ENCODE data around the gene DACT2. TPM values are rescaled to one million over a fixed set of nuclear protein-coding genes. Genes with fewer than 3 reads are reported as not detected.
"Not testable (repeated sequence)": the region's sequence is repeated elsewhere in the genome, so short reads cannot be mapped to it uniquely, and the experiment has no call there.

DACT2 gene
- total RNA-seq, 1 donor from 2014 or later: 1.8 TPM

- intact Hi-C loops (cut with micrococcal nuclease): no loop called here
- no peaks in the 10 kb centered on the region for H3K36me3 Mint-ChIP-seq (ENCODE audit: low read depth)
- no peak overlapping the region for H3K4me3 Mint-ChIP-seq
- H3K9me3 Mint-ChIP-seq: no peaks in the 10 kb centered on the region
- H3K4me1 Mint-ChIP-seq: no peaks in the 10 kb centered on the region
- H3K27me3 Mint-ChIP-seq: peaks cover 10% of the 10 kb centered on the region
- no peak overlapping the region for H3K27ac Mint-ChIP-seq
- no peak for DNase-seq
Observed at GRCh38 chr6:168272415-168273325, 46.9 kb downstream of the DACT2 start.

DNA sequence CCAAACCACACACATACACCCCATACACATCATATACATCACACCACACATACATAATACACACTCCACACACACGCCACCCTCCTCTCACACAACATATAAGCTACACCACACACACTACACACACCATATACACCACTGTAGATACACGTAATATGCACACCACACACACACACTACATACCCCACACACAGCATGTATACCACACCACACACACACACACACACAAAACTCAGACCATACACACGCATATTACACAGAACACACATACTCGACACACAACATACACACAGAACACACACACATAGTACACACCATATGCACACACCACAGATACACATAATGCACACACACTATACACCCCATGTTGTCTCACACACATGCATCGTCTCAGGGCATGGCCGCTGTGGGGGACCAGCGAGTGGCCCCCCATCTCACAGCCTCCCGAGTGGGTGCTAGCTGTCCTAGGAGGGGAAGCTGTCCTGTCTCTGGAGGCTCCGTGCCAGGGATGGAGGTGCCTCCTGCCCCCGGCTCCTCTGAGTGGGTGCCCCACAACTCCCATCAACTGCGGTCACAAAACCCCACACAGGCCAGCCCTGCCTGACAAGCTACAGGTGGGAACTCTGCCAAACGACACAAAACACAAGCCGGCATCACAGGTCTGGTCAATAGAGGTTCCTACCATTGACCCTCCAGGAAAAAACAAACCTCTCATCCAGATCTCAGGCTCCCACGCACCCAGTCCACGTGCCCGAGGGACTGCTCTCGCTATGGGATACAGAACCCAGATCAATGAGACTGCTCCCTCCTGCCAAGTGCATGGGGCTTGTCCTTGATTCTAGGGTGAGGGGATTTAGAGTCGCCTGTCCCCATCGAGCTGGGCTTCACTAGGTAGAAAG, 49.1 kb downstream of the DACT2 start:
- intact Hi-C loops (cut with micrococcal nuclease): no loop called here
- no peaks in the 10 kb centered on the region for H3K9me3 Mint-ChIP-seq
- no peak for DNase-seq
- H3K4me3 Mint-ChIP-seq: no peak overlapping the region
- no peaks in the 10 kb centered on the region for H3K4me1 Mint-ChIP-seq
- no peak overlapping the region for H3K27ac Mint-ChIP-seq
- H3K27me3 Mint-ChIP-seq: peaks cover 10% of the 10 kb centered on the region
- H3K36me3 Mint-ChIP-seq (ENCODE audit: low read depth): no peaks in the 10 kb centered on the region

DNA sequence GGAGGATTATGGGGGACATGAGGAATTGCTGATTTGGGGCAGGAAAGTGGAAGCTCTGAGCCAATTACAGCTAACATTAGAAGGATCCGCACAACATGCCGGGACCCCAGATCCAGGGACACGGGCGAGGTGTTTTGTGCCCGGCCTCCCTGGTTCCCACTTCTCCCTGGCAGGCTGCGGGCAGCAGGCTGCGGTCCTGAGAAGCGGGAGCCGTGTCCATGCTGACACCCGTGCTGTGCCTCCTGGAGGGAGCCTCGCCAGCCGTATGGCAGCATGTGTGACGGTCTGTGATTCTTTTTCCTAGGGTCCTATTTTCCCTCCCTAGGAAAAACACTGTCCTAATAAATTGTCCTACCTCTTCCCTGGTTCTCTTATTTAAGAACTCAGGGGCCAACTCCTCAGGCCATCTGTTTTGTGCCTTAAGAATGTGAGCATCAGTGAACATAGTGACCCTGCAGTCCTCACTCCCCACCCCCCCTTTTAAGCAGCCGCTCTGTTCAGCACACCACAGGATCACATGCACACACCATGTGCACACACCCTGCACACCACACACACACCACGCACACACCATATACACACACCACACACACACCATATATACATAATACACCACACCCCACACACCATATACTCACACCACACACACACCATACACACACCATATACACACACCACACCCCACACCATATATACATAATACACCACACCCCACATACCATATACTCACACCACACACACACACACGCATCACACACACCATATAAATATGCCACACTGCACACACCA, 49.9 kb downstream of the DACT2 start:
- H3K36me3 Mint-ChIP-seq (ENCODE audit: low read depth): no peaks in the 10 kb centered on the region
- no peak for DNase-seq
- H3K27me3 Mint-ChIP-seq: peaks cover 10% of the 10 kb centered on the region
- H3K9me3 Mint-ChIP-seq: no peaks in the 10 kb centered on the region
- H3K27ac Mint-ChIP-seq: no peak overlapping the region
- H3K4me1 Mint-ChIP-seq: no peaks in the 10 kb centered on the region
- H3K4me3 Mint-ChIP-seq: no peak overlapping the region
- intact Hi-C loops (cut with micrococcal nuclease): no loop called here

DNA sequence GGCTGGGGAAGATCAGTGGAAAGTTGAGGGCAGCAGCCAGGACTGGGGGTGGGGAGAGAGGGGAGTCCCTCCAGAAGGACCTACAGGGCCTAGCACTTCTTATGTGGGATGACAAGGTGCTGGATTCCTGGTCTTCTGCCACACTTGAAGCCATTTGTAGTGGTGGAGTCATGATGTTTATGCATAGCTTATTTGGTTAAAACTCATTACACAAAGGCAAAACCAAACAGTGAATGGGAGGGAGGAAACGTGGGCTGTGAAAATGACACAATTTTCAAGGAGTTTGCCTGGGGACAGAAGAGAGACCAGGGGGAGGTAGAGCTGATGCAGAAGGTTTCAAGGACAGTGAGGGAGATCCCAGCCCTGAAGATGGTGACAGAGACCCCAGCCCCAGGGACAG, 50.8 kb downstream of the DACT2 start:
- Mint-ChIP-seq H3K4me1 (no peaks in the 10 kb centered on the region), H3K9me3 (no peaks in the 10 kb centered on the region), H3K36me3 (ENCODE audit: low read depth) (no peaks in the 10 kb centered on the region), H3K27me3 (peaks cover 10% of the 10 kb centered on the region), H3K27ac (peak overlapping the region; percentile 31), H3K4me3 (no peak overlapping the region)
- no peak for DNase-seq
- intact Hi-C loops (cut with micrococcal nuclease): no loop called here

DNA sequence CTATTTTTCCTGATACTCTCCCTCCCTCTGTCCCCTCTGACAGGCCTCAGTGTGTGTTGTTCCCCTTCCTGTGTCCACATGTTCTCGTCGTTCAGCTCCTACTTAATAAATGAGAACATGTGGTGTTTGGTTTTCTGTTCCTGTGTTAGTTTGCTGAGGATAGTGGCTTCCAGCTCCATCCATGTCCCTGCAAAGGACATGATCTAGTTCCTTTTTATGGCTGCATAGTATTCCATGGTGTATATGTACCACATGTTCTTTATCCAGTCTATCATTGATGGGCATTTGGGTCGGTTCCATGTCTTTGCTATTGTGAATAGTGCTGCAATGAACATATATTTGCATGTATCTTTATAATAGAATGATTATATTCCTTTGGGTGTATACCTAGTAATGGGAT, 51.8 kb downstream of the DACT2 start:
- H3K4me3 Mint-ChIP-seq; H3K36me3 Mint-ChIP-seq (ENCODE audit: low read depth); H3K9me3 Mint-ChIP-seq; intact Hi-C loops (cut with micrococcal nuclease); H3K4me1 Mint-ChIP-seq; DNase-seq; H3K27me3 Mint-ChIP-seq; H3K27ac Mint-ChIP-seq: not testable (repeated sequence)

DNA sequence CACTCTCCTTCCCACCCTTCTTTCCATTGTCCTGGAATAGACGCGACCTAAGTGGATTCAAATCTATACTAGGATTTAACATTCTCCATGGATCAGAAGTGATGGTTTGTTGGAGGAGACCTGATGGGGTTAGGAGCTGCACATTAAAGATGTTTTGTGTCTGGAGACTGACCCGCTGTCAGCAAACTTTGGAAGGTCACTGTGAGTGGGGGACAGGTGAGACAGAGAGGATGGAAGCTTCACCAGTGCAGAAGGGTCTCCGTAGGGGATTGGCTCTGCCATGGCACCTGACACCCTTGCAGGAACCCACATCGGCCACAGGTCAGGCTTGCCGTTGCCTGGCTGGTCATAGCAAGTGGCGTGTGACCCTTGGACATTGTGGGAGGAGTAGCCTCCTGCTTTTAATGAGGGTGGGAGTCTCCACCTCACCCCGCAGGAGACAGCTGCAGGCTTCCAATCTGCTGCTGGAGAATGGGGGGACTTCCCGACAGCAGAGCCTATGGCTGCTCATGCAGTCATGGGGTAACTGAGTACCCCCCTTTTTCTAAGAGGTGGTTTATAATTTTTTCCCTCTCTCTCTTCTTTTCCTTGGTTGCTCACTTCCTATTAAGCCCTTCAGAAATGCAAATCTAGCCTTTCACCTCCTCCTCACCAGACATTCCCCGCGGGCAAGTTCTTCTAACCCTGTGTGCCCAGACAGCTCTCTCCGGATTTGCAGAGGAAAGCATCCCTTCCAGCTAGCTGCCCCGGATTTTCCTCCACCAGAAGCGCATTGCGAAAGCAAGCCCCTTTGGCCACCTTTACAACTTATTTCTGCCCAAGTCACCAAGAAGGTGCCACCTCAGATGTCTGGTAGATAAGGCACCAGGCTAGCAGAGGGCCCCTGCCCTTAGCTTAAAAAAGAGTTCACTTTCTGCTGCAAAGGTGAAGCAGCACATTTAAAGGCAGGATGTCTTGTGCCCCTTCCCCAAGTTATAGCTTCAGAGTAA, 53.5 kb downstream of the DACT2 start:
- Mint-ChIP-seq H3K4me3 (no peak overlapping the region), H3K9me3 (no peaks in the 10 kb centered on the region), H3K4me1 (no peaks in the 10 kb centered on the region), H3K27ac (no peak overlapping the region), H3K27me3 (no peaks in the 10 kb centered on the region), H3K36me3 (ENCODE audit: low read depth) (no peaks in the 10 kb centered on the region)
- intact Hi-C loops (cut with micrococcal nuclease): no loop called here
- no peak for DNase-seq

GRCh38 chr6:168265394-168265793, 54.2 kb downstream of the DACT2 start:
- no peaks in the 10 kb centered on the region for H3K36me3 Mint-ChIP-seq (ENCODE audit: low read depth)
- intact Hi-C loops (cut with micrococcal nuclease): no loop called here
- no peaks in the 10 kb centered on the region for H3K4me1 Mint-ChIP-seq
- no peak for DNase-seq
- H3K9me3 Mint-ChIP-seq: no peaks in the 10 kb centered on the region
- H3K27me3 Mint-ChIP-seq: no peaks in the 10 kb centered on the region
- H3K27ac Mint-ChIP-seq: no peak overlapping the region
- H3K4me3 Mint-ChIP-seq: no peak overlapping the region

DNA sequence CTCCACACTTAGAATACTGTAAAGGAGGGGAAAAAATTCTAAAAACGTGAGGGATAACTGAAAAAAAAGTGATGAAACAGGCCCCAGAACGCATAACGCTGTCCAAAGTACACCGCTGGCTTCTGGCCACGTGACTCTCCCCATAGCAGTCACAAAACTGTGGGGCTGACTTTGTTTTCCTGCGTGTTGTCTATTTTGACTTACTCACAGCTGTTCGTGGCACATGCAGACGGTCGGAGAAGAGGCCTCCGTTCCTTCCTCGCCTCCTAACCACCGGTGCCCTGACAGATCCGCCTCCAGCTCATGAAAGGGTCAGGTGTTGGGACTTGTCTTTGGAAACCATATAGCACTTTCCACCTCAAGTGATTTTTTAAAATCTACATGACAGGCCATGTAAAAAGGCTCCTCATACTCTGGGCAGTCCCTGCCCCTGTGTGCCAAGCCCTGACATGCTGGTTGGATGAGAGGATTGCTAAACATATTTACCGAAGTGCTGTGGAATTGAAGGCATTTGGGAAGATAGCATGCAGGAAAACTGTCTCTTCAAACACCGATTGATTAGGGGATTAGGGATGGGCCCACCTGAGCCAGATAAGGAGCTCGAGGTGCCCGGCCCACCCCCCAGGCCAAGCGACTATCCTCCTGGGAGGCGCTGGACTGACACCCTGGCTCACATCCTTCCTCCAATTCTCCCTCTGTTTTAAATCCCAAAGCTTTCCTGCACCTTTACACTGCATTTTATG, 54.8 kb downstream of the DACT2 start:
- H3K4me1 Mint-ChIP-seq: no peaks in the 10 kb centered on the region
- no peak overlapping the region for H3K4me3 Mint-ChIP-seq
- no peak for DNase-seq
- intact Hi-C loops (cut with micrococcal nuclease): no loop called here
- H3K27ac Mint-ChIP-seq: no peak overlapping the region
- no peaks in the 10 kb centered on the region for H3K27me3 Mint-ChIP-seq
- no peaks in the 10 kb centered on the region for H3K9me3 Mint-ChIP-seq
- no peaks in the 10 kb centered on the region for H3K36me3 Mint-ChIP-seq (ENCODE audit: low read depth)

DNA sequence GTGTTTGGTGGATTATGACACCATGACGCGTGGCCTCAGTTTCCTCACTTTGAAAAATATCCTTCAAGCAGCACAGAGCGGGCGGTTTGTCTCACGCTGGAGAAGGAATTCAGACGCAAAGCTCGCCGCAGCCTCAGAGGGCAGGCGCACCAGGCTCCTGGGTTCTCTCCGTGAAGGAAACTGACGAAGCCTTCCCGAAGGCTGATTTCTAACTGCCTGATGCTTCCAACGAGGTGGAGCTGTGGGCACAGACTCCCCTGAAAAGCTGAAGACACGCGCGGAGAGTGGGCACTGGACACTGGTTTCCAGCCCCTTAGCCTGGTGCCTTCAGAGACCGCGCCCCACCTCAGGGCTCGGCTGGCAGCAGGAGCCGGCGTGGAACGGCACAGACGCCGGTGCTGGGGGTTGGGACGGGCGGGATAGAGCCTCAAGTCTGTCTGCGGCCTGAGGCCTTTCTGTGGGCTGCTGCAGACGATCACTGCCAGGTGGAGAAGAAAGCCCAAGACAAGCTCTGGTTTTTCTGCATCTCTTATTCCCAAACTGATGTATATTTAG, 56.1 kb downstream of the DACT2 start:
- intact Hi-C loops (cut with micrococcal nuclease): no loop called here

DNA sequence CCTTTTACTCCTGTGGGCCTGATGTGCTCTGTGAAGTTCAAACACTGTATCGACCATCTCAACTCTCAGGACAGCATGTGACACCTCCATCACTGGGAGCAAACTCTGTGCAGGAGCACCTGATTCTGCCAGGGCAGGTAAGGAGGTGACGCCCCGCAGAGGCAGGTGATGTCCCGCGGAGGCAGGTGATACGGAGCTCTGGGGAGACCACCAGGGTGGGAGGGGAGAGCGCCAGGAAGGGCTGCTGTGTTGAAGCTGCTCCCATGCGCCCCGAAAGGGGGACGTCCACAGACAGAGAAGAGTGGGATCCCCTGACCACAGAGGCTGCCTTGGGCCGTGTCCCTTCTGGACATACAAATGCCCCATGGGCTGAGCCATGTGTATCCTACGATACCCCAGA, 58.3 kb downstream of the DACT2 start:
- Mint-ChIP-seq H3K4me3 (no peak overlapping the region), H3K27me3 (no peaks in the 10 kb centered on the region), H3K4me1 (no peaks in the 10 kb centered on the region), H3K27ac (no peak overlapping the region), H3K36me3 (ENCODE audit: low read depth) (no peaks in the 10 kb centered on the region), H3K9me3 (no peaks in the 10 kb centered on the region)
- intact Hi-C loops (cut with micrococcal nuclease): no loop called here
- DNase-seq: no peak

More for the DNA sequence above, 56.1 kb downstream of the DACT2 start:
- no peak for DNase-seq
- Mint-ChIP-seq H3K36me3 (ENCODE audit: low read depth) (no peaks in the 10 kb centered on the region), H3K4me1 (no peaks in the 10 kb centered on the region), H3K27ac (no peak overlapping the region), H3K9me3 (no peaks in the 10 kb centered on the region), H3K27me3 (no peaks in the 10 kb centered on the region), H3K4me3 (no peak overlapping the region)

DNA sequence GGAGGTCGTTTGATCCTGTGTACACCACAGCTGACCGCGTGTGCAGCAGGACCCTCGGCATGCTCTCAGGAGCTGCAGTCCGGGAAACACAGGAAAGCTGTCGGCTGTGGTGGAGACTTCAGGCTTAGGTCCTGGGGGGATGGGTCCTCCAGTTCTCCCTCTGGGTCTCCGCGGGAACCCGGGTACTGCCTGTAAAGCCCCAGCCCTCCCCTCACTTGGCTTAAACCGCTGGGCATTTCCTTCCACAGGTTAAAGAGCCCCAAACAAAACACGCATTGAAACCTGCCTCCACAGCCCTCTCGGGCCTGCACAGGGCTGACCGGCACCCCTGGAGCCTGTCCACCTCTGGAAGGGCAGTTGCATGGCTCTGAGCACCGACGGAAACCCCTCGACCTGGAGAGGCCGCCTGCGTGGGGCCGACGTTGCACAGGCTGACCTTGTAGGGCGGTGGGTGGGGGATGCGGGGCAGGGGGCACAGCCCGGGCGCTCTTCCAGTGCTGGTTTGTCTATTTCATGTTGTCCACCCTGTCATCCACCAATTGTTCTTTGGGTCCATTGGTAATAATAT, 59.1 kb downstream of the DACT2 start:
- no peak overlapping the region for H3K4me3 Mint-ChIP-seq

GRCh38 chr6:168258795-168259194, 60.8 kb downstream of the DACT2 start:
- Mint-ChIP-seq H3K4me3 (no peak overlapping the region), H3K4me1 (no peaks in the 10 kb centered on the region), H3K27ac (no peak overlapping the region), H3K27me3 (no peaks in the 10 kb centered on the region), H3K36me3 (ENCODE audit: low read depth) (no peaks in the 10 kb centered on the region), H3K9me3 (peaks cover 4% of the 10 kb centered on the region)
- no peak for DNase-seq
- intact Hi-C loops (cut with micrococcal nuclease): no loop called here

More for the DNA sequence above, 59.1 kb downstream of the DACT2 start:
- no peak for DNase-seq
- no peak overlapping the region for H3K27ac Mint-ChIP-seq
- H3K4me1 Mint-ChIP-seq: no peaks in the 10 kb centered on the region
- peaks cover 4% of the 10 kb centered on the region for H3K9me3 Mint-ChIP-seq
- no peaks in the 10 kb centered on the region for H3K27me3 Mint-ChIP-seq
- H3K36me3 Mint-ChIP-seq (ENCODE audit: low read depth): no peaks in the 10 kb centered on the region
- intact Hi-C loops (cut with micrococcal nuclease): no loop called here

Measured in activated CD4-positive, alpha-beta T cell treated with anti-CD3 and anti-CD28 coated beads, Interleukin-2, amount 10 ng/mL, durations not matched to agents 24 days and 14 days (primary cell).